MM.1S (cell line): ENCODE results near the gene PAK4.

Experiments used
- CTCF ChIP-seq: fragments of 300-600 bp; sonication (generic); IDR thresholded peaks from 2 replicates; pipeline ENCODE4 v1.5.1; 2016; ENCODE audit warnings: antibody characterized with exemption, low read length, mixed read lengths
- EZH2 ChIP-seq: fragments of 300-600 bp; sonication (generic); optimal IDR thresholded peaks from 2 replicates; pipeline ENCODE3; 2017; ENCODE audit warnings: low read depth, mild to moderate bottlenecking, antibody characterized with exemption, low read length, mixed read lengths
- EZH2phosphoT487 ChIP-seq: fragments of 300-600 bp; sonication (generic); IDR thresholded peaks from 2 replicates; pipeline ENCODE4 v1.6.1; 2018; ENCODE audit warnings: antibody characterized with exemption, low read length

- no peak for TF ChIP-seq EZH2
- TF ChIP-seq CTCF: no peak
- no peak for TF ChIP-seq EZH2phosphoT487
Observed at GRCh38 chr19:39078436-39079200, 47.0 kb upstream of the PAK4 start.
